Measurements from ENCODE around the gene CXorf65.

CXorf65 gene

GRCh38 chrX:71070531-71070930 lies 36.0 kb downstream of the CXorf65 start:
- H3K18ac ChIP-seq (ENCODE audit: low read length): no peak overlapping the region
- peak; percentile 54 to 65 for DNase-seq
- peaks cover 6% of the 10 kb centered on the region for H3K79me1 ChIP-seq (ENCODE audit: low read length)
- H3K4me3 ChIP-seq (ENCODE audit: low read depth, low read length): no peak overlapping the region
- no peak overlapping the region for H3K27ac ChIP-seq (ENCODE audit: low read depth, low read length)
- no peak overlapping the region for H2AFZ ChIP-seq (ENCODE audit: insufficient read depth, low read length, poor library complexity)
- no peaks in the 10 kb centered on the region for H3K27me3 ChIP-seq (ENCODE audit: insufficient read depth, low read length)
- no peak overlapping the region for H3K23ac ChIP-seq (ENCODE audit: low read length)
- no peak overlapping the region for H2BK12ac ChIP-seq (ENCODE audit: low read length)
- no peak overlapping the region for H2BK5ac ChIP-seq (ENCODE audit: low read depth, low read length, poor library complexity)
- H2BK120ac ChIP-seq (ENCODE audit: insufficient read depth, low read length, poor library complexity): no peak overlapping the region
- H3K79me2 ChIP-seq (ENCODE audit: control insufficient read depth, insufficient read depth, low read length, poor library complexity): no peaks in the 10 kb centered on the region
- H3K36me3 ChIP-seq (ENCODE audit: control insufficient read depth in 1 of 2, insufficient read depth in 2 of 2, low read length in 2 of 2): no peaks in the 10 kb centered on the region
- H4K91ac ChIP-seq (ENCODE audit: low read depth, low read length): no peak overlapping the region
- WGBS (ENCODE audit: extremely low coverage, insufficient coverage, insufficient read length): no CpG with 5 or more reads among the region's 5 CpGs
- no peak overlapping the region for H4K8ac ChIP-seq (ENCODE audit: low read depth, low read length)
- no peaks in the 10 kb centered on the region for H3K9me3 ChIP-seq (ENCODE audit: insufficient read depth, low read depth, low read length)
- no peaks in the 10 kb centered on the region for H3K4me1 ChIP-seq (ENCODE audit: control insufficient read depth in 1 of 2, insufficient read depth in 2 of 2, low read length in 2 of 2)
- no peak overlapping the region for H3K9ac ChIP-seq (ENCODE audit: low read length)
- no peak overlapping the region for H3K14ac ChIP-seq (ENCODE audit: low read length)
- no peak overlapping the region for H2AK5ac ChIP-seq (ENCODE audit: low read length)
- no peak overlapping the region for H3K4me2 ChIP-seq (ENCODE audit: low read length)
- no peak overlapping the region for H3K4ac ChIP-seq (ENCODE audit: low read depth, low read length)
- no peak overlapping the region for H4K12ac ChIP-seq (ENCODE audit: low read depth, low read length)

GRCh38 chrX:71068044-71068918 lies 38.3 kb downstream of the CXorf65 start, which contains the start of gene SNX12:
Gene SNX12 (minus strand): TSS chrX:71068334. CDS start chrX:71068306, 28 bp downstream.
- no CpG with 5 or more reads among the region's 73 CpGs for WGBS (ENCODE audit: extremely low coverage, insufficient coverage, insufficient read length)
- Histone ChIP-seq H3K79me1 (ENCODE audit: low read length) (peaks cover 6% of the 10 kb centered on the region), H2BK120ac (ENCODE audit: insufficient read depth, low read length, poor library complexity) (peak within 1 kb of the TSS; percentile 21), H3K18ac (ENCODE audit: low read length) (no peak within 1 kb of the TSS), H2BK12ac (ENCODE audit: low read length) (no peak within 1 kb of the TSS), H2BK5ac (ENCODE audit: low read depth, low read length, poor library complexity) (peak within 1 kb of the TSS; percentile 42), H3K9ac (ENCODE audit: low read length) (peak within 1 kb of the TSS; percentile 83), H4K8ac (ENCODE audit: low read depth, low read length) (peak within 1 kb of the TSS; percentile 90), H4K91ac (ENCODE audit: low read depth, low read length) (peak within 1 kb of the TSS; percentile 57), H3K4me2 (ENCODE audit: low read length) (peak within 1 kb of the TSS; percentile 94), H3K27ac (ENCODE audit: low read depth, low read length) (peak within 1 kb of the TSS; percentile 83), H3K23ac (ENCODE audit: low read length) (no peak within 1 kb of the TSS), H3K4me3 (ENCODE audit: low read depth, low read length) (peak within 1 kb of the TSS; percentile 84), H2AFZ (ENCODE audit: insufficient read depth, low read length, poor library complexity) (peak within 1 kb of the TSS; percentile 8), H3K79me2 (ENCODE audit: control insufficient read depth, insufficient read depth, low read length, poor library complexity) (no peaks in the 10 kb centered on the region), H4K12ac (ENCODE audit: low read depth, low read length) (peak within 1 kb of the TSS; percentile 38), H3K4me1 (ENCODE audit: control insufficient read depth in 1 of 2, insufficient read depth in 2 of 2, low read length in 2 of 2) (no peaks in the 10 kb centered on the region), H3K36me3 (ENCODE audit: control insufficient read depth in 1 of 2, insufficient read depth in 2 of 2, low read length in 2 of 2) (no peaks in the 10 kb centered on the region), H3K27me3 (ENCODE audit: insufficient read depth, low read length) (no peaks in the 10 kb centered on the region), H2AK5ac (ENCODE audit: low read length) (no peak within 1 kb of the TSS), H3K14ac (ENCODE audit: low read length) (peak within 1 kb of the TSS; percentile 77), H3K4ac (ENCODE audit: low read depth, low read length) (no peak within 1 kb of the TSS), H3K9me3 (ENCODE audit: insufficient read depth, low read depth, low read length) (no peaks in the 10 kb centered on the region)
- DNase-seq: peak; percentile 77 to 80

GRCh38 chrX:71067712-71068043 lies 38.9 kb downstream of the CXorf65 start:
- no peak overlapping the region for H3K18ac ChIP-seq (ENCODE audit: low read length)
- no CpG with 5 or more reads among the region's 10 CpGs for WGBS (ENCODE audit: extremely low coverage, insufficient coverage, insufficient read length)
- H2BK120ac ChIP-seq (ENCODE audit: insufficient read depth, low read length, poor library complexity): peak overlapping the region; percentile 21

GRCh38 chrX:71067089-71067488 lies 39.5 kb downstream of the CXorf65 start:
- Histone ChIP-seq H3K9ac (ENCODE audit: low read length) (no peak overlapping the region), H2BK5ac (ENCODE audit: low read depth, low read length, poor library complexity) (no peak overlapping the region), H3K4me1 (ENCODE audit: control insufficient read depth in 1 of 2, insufficient read depth in 2 of 2, low read length in 2 of 2) (no peaks in the 10 kb centered on the region), H3K4me2 (ENCODE audit: low read length) (peak overlapping the region; percentile 68), H4K91ac (ENCODE audit: low read depth, low read length) (peak overlapping the region; percentile 46), H3K23ac (ENCODE audit: low read length) (no peak overlapping the region), H4K8ac (ENCODE audit: low read depth, low read length) (no peak overlapping the region), H3K14ac (ENCODE audit: low read length) (no peak overlapping the region), H3K36me3 (ENCODE audit: control insufficient read depth in 1 of 2, insufficient read depth in 2 of 2, low read length in 2 of 2) (peaks cover 0 to 4% of the 10 kb centered on the region in 2 experiments), H2AFZ (ENCODE audit: insufficient read depth, low read length, poor library complexity) (no peak overlapping the region), H3K4ac (ENCODE audit: low read depth, low read length) (no peak overlapping the region), H3K9me3 (ENCODE audit: insufficient read depth, low read depth, low read length) (no peaks in the 10 kb centered on the region), H2BK12ac (ENCODE audit: low read length) (no peak overlapping the region), H3K79me2 (ENCODE audit: control insufficient read depth, insufficient read depth, low read length, poor library complexity) (no peaks in the 10 kb centered on the region), H3K27ac (ENCODE audit: low read depth, low read length) (peak overlapping the region; percentile 83), H2BK120ac (ENCODE audit: insufficient read depth, low read length, poor library complexity) (peak overlapping the region; percentile 20), H3K27me3 (ENCODE audit: insufficient read depth, low read length) (no peaks in the 10 kb centered on the region), H2AK5ac (ENCODE audit: low read length) (no peak overlapping the region), H4K12ac (ENCODE audit: low read depth, low read length) (peak overlapping the region; percentile 38), H3K4me3 (ENCODE audit: low read depth, low read length) (peak overlapping the region; percentile 84), H3K18ac (ENCODE audit: low read length) (no peak overlapping the region), H3K79me1 (ENCODE audit: low read length) (peaks cover 6% of the 10 kb centered on the region)
- no peak for DNase-seq
- no CpG with 5 or more reads among the region's 2 CpGs for WGBS (ENCODE audit: extremely low coverage, insufficient coverage, insufficient read length)

More at GRCh38 chrX:71067712-71068043, 38.9 kb downstream of the CXorf65 start:
- peaks cover 6% of the 10 kb centered on the region for H3K79me1 ChIP-seq (ENCODE audit: low read length)
- H3K4me1 ChIP-seq (ENCODE audit: control insufficient read depth in 1 of 2, insufficient read depth in 2 of 2, low read length in 2 of 2): no peaks in the 10 kb centered on the region
- H4K12ac ChIP-seq (ENCODE audit: low read depth, low read length): no peak overlapping the region
- H3K4me2 ChIP-seq (ENCODE audit: low read length): peak overlapping the region; percentile 68
- H3K23ac ChIP-seq (ENCODE audit: low read length): no peak overlapping the region
- H3K4me3 ChIP-seq (ENCODE audit: low read depth, low read length): peak overlapping the region; percentile 84
- peaks cover 0 to under 1% of the 10 kb centered on the region in 2 experiments for H3K36me3 ChIP-seq (ENCODE audit: control insufficient read depth in 1 of 2, insufficient read depth in 2 of 2, low read length in 2 of 2)
- H3K9me3 ChIP-seq (ENCODE audit: insufficient read depth, low read depth, low read length): no peaks in the 10 kb centered on the region
- H4K91ac ChIP-seq (ENCODE audit: low read depth, low read length): peak overlapping the region; percentile 46
- peak overlapping the region; percentile 79 for H3K9ac ChIP-seq (ENCODE audit: low read length)
- H2AFZ ChIP-seq (ENCODE audit: insufficient read depth, low read length, poor library complexity): peak overlapping the region; percentile 8
- DNase-seq: peak in 1 of 2 donors; percentile 50
- peak overlapping the region; percentile 25 for H4K8ac ChIP-seq (ENCODE audit: low read depth, low read length)
- no peak overlapping the region for H3K4ac ChIP-seq (ENCODE audit: low read depth, low read length)
- H3K27me3 ChIP-seq (ENCODE audit: insufficient read depth, low read length): no peaks in the 10 kb centered on the region
- H2BK12ac ChIP-seq (ENCODE audit: low read length): no peak overlapping the region
- H2AK5ac ChIP-seq (ENCODE audit: low read length): no peak overlapping the region
- H3K14ac ChIP-seq (ENCODE audit: low read length): no peak overlapping the region
- H3K79me2 ChIP-seq (ENCODE audit: control insufficient read depth, insufficient read depth, low read length, poor library complexity): no peaks in the 10 kb centered on the region
- H2BK5ac ChIP-seq (ENCODE audit: low read depth, low read length, poor library complexity): no peak overlapping the region
- peak overlapping the region; percentile 83 for H3K27ac ChIP-seq (ENCODE audit: low read depth, low read length)
